Neural progenitor cell (in vitro differentiated cells): Measurements from ENCODE around the gene ARHGAP24. TPM values are rescaled to one million over a fixed set of nuclear protein-coding genes. Genes with fewer than 3 reads are reported as not detected.

Source experiments
- DNase-seq: peaks from one replicate; pipeline ENCODE4 v3.0.0-alpha.2; 2016; ENCODE audit warnings: low spot score
- H2AFZ ChIP-seq: fragments of 200-600 bp; sonication (generic); replicated peaks from 2 replicates; pipeline ENCODE4 v1.6.1; 2016; ENCODE audit warnings: antibody characterized with exemption
- H3F3A ChIP-seq: fragments of 200-600 bp; sonication (generic); 2 replicates; pipeline ENCODE4 v1.6.1; 2016; ENCODE audit warnings: antibody characterized with exemption, low read depth
- H3K27ac ChIP-seq: fragments of 200-600 bp; sonication (generic); 2 replicates; pipeline ENCODE4 v1.5.1; 2016; ENCODE audit warnings: mild to moderate bottlenecking
- H3K27me3 ChIP-seq: fragments of 200-600 bp; sonication (generic); 2 replicates; pipeline ENCODE4 v1.6.1; 2016; ENCODE audit warnings: mild to moderate bottlenecking, moderate library complexity
- H3K36me3 ChIP-seq: fragments of 200-600 bp; sonication (generic); 2 replicates; pipeline ENCODE4 v1.5.1; 2016
- H3K4me1 ChIP-seq: fragments of 200-600 bp; sonication (generic); 2 replicates; pipeline ENCODE4 v1.6.1; 2016; ENCODE audit warnings: mixed run types
- H3K4me2 ChIP-seq: fragments of 200-600 bp; sonication (generic); 2 replicates; pipeline ENCODE4 v1.6.1; 2016
- H3K4me3 ChIP-seq: fragments of 200-600 bp; sonication (generic); 2 replicates; pipeline ENCODE4 v1.5.1; 2016
- H3K79me2 ChIP-seq: fragments of 200-600 bp; sonication (generic); 2 replicates; pipeline ENCODE4 v1.6.1; 2016; ENCODE audit warnings: low read depth
- H3K9ac ChIP-seq: fragments of 200-600 bp; sonication (generic); 2 replicates; pipeline ENCODE4 v1.6.1; 2016
- H3K9me3 ChIP-seq: fragments of 200-600 bp; sonication (generic); 2 replicates; pipeline ENCODE4 v1.5.1; 2016; ENCODE audit warnings: low read depth
- H4K20me1 ChIP-seq: fragments of 200-600 bp; sonication (generic); 2 replicates; pipeline ENCODE4 v1.6.1; 2016; ENCODE audit warnings: low read depth
- H3K27ac Mint-ChIP-seq: 3 replicates; pipeline ENCODE4 v1.8.0; 2021; ENCODE audit warnings: mixed read lengths
- H3K27me3 Mint-ChIP-seq: 2 replicates; pipeline ENCODE4 v1.8.0; 2022; ENCODE audit warnings: low read depth, mild to moderate bottlenecking, inconsistent platforms, moderate library complexity, mixed read lengths; ENCODE audit not compliant: insufficient read depth
- H3K36me3 Mint-ChIP-seq: 3 replicates; pipeline ENCODE4 v1.8.0; 2021; ENCODE audit warnings: mixed read lengths
- H3K4me1 Mint-ChIP-seq: 3 replicates; pipeline ENCODE4 v1.8.0; 2021; ENCODE audit warnings: mixed read lengths
- H3K4me3 Mint-ChIP-seq: 3 replicates; pipeline ENCODE4 v1.8.0; 2021; ENCODE audit warnings: mild to moderate bottlenecking, moderate library complexity, mixed read lengths
- H3K9me3 Mint-ChIP-seq: 3 replicates; pipeline ENCODE4 v1.8.0; 2020; ENCODE audit warnings: mixed read lengths
- CTCF ChIP-seq: fragments of 200-600 bp; sonication (generic); IDR thresholded peaks from 2 replicates; pipeline ENCODE4 v1.5.1; 2017; ENCODE audit warnings: antibody characterized with exemption, mild to moderate bottlenecking
- EZH2 ChIP-seq: fragments of 200-600 bp; sonication (generic); IDR thresholded peaks from 2 replicates; pipeline ENCODE4 v1.6.1; 2017; ENCODE audit warnings: antibody characterized with exemption, mild to moderate bottlenecking, moderate library complexity
- EZH2phosphoT487 ChIP-seq: fragments of 200-600 bp; sonication (generic); IDR thresholded peaks from 2 replicates; pipeline ENCODE4 v1.6.1; 2017; ENCODE audit warnings: antibody characterized with exemption
- total RNA-seq: library from RNA; depleted of rRNA; stranded (reverse); fragments of >200 nt; gene quantifications from 2 replicates; pipeline ENCODE4 v1.2.3, GENCODE V29; 2015; ENCODE audit warnings: low replicate concordance

The ARHGAP24 gene
- total RNA-seq, 1 donor from 2014 or later = 2.2 TPM

- no peak overlapping the region for H3K4me3 ChIP-seq
Observed at GRCh38 chr4:85682391-85682790, 207.4 kb downstream of the ARHGAP24 start.

GRCh38 chr4:85684676-85685075 lies 209.7 kb downstream of the ARHGAP24 start:
- no peak overlapping the region for H3K27ac ChIP-seq
- Mint-ChIP-seq H3K27me3 (no peaks in the 10 kb centered on the region), H3K4me1 (peaks cover 17% of the 10 kb centered on the region), H3K9me3 (peaks cover 2% of the 10 kb centered on the region), H3K36me3 (no peaks in the 10 kb centered on the region), H3K27ac (no peak overlapping the region), H3K4me3 (no peak overlapping the region)
- TF ChIP-seq EZH2phosphoT487 (no peak), EZH2 (no peak), CTCF (no peak)
- H2AFZ ChIP-seq = no peak overlapping the region
- DNase-seq = peak; percentile 8
- no peak overlapping the region for H3K4me3 ChIP-seq
- H4K20me1 ChIP-seq = no peaks in the 10 kb centered on the region
- H3K4me2 ChIP-seq = no peak overlapping the region
- no peaks in the 10 kb centered on the region for H3F3A ChIP-seq
- no peaks in the 10 kb centered on the region for H3K79me2 ChIP-seq
- H3K36me3 ChIP-seq = no peaks in the 10 kb centered on the region
- no peaks in the 10 kb centered on the region for H3K9me3 ChIP-seq
- H3K27me3 ChIP-seq = no peaks in the 10 kb centered on the region
- H3K9ac ChIP-seq = no peak overlapping the region
- peaks cover 8% of the 10 kb centered on the region for H3K4me1 ChIP-seq

More at GRCh38 chr4:85682391-85682790, 207.4 kb downstream of the ARHGAP24 start:
- H3K4me2 ChIP-seq = no peak overlapping the region
- no peaks in the 10 kb centered on the region for H4K20me1 ChIP-seq
- H3K9me3 Mint-ChIP-seq = peaks cover 2% of the 10 kb centered on the region
- no peak for TF ChIP-seq EZH2
- no peak for TF ChIP-seq CTCF
- no peak for TF ChIP-seq EZH2phosphoT487
- H3K36me3 ChIP-seq = no peaks in the 10 kb centered on the region
- H3K9me3 ChIP-seq = no peaks in the 10 kb centered on the region
- H3K4me3 Mint-ChIP-seq = no peak overlapping the region
- H3K36me3 Mint-ChIP-seq = no peaks in the 10 kb centered on the region
- H3K27ac Mint-ChIP-seq = no peak overlapping the region
- H3K27ac ChIP-seq = no peak overlapping the region
- H2AFZ ChIP-seq = no peak overlapping the region
- H3K9ac ChIP-seq = no peak overlapping the region
- peaks cover 17% of the 10 kb centered on the region for H3K4me1 Mint-ChIP-seq
- H3F3A ChIP-seq = no peaks in the 10 kb centered on the region
- H3K27me3 ChIP-seq = no peaks in the 10 kb centered on the region
- H3K4me1 ChIP-seq = peaks cover 8% of the 10 kb centered on the region
- no peaks in the 10 kb centered on the region for H3K27me3 Mint-ChIP-seq
- no peak for DNase-seq
- no peaks in the 10 kb centered on the region for H3K79me2 ChIP-seq

GRCh38 chr4:85686398-85686797 lies 211.4 kb downstream of the ARHGAP24 start:
- peaks cover 13% of the 10 kb centered on the region for H3K4me1 Mint-ChIP-seq

More at GRCh38 chr4:85686398-85686797, 211.4 kb downstream of the ARHGAP24 start:
- peaks cover 8% of the 10 kb centered on the region for H3K4me1 ChIP-seq
- H3K4me3 Mint-ChIP-seq = no peak overlapping the region
- no peak overlapping the region for H3K27ac ChIP-seq
- no peak overlapping the region for H3K27ac Mint-ChIP-seq
- no peak for DNase-seq
- H4K20me1 ChIP-seq = no peaks in the 10 kb centered on the region
- H3K4me2 ChIP-seq = no peak overlapping the region
- peaks cover 2% of the 10 kb centered on the region for H3K9me3 Mint-ChIP-seq
- H3K27me3 Mint-ChIP-seq = no peaks in the 10 kb centered on the region
- H3K36me3 Mint-ChIP-seq = no peaks in the 10 kb centered on the region
- no peaks in the 10 kb centered on the region for H3F3A ChIP-seq
- no peak overlapping the region for H3K9ac ChIP-seq
- no peaks in the 10 kb centered on the region for H3K9me3 ChIP-seq
- no peaks in the 10 kb centered on the region for H3K79me2 ChIP-seq
- H3K4me3 ChIP-seq = no peak overlapping the region
- H3K36me3 ChIP-seq = no peaks in the 10 kb centered on the region
- no peak overlapping the region for H2AFZ ChIP-seq
- TF ChIP-seq EZH2 = no peak
- TF ChIP-seq CTCF = no peak
- no peak for TF ChIP-seq EZH2phosphoT487
- H3K27me3 ChIP-seq = no peaks in the 10 kb centered on the region
